Measurements from ENCODE around the gene CLN5. TPM values are rescaled to one million over a fixed set of nuclear protein-coding genes. Genes with fewer than 3 reads are reported as not detected.

CLN5 gene
- total RNA-seq, 2 experiments from 2014 or later: 14.5 to 16.9 TPM

- intact Hi-C loops (cut with micrococcal nuclease): no loop called here
- DNase-seq (no peak), ATAC-seq (no peak)
- Mint-ChIP-seq H3K4me1 (ENCODE audit: low read depth) (peaks cover 3% of the 10 kb centered on the region), H3K27ac (no peak overlapping the region), H3K9me3 (no peaks in the 10 kb centered on the region), H3K36me3 (ENCODE audit: low read depth) (no peaks in the 10 kb centered on the region), H3K4me3 (no peak overlapping the region), H3K27me3 (peaks cover 23% of the 10 kb centered on the region)
- ChIA-PET POLR2A (interaction anchor here (0.5 kb wide), 1 partner anchor 1268 kb away, joined by 3 read pairs; no protein-coding TSS in a partner anchor), CTCF (interaction anchor here (1.1 to 3.7 kb wide), 2 partner anchors 9 to 10 kb away, joined by 3 to 23 read pairs; no protein-coding TSS in a partner anchor)
- TF ChIP-seq CTCF (IDR thresholded peaks at IDR 0.05): no peak
These were observed 22.2 kb upstream of the CLN5 start for GRCh38 chr13:76969488-76970365.

- no peak overlapping the region for H3K4me3 Mint-ChIP-seq
- intact Hi-C loops (cut with micrococcal nuclease): no loop called here
- no peak for TF ChIP-seq CTCF (IDR thresholded peaks at IDR 0.05)
- ATAC-seq: no peak
- ChIA-PET CTCF (interaction anchor here (1.1 to 3.7 kb wide), 2 partner anchors 7 to 9 kb away, joined by 3 to 23 read pairs; no protein-coding TSS in a partner anchor), POLR2A (no interaction called here)
- peaks cover 3% of the 10 kb centered on the region for H3K4me1 Mint-ChIP-seq (ENCODE audit: low read depth)
- no peaks in the 10 kb centered on the region for H3K36me3 Mint-ChIP-seq (ENCODE audit: low read depth)
- H3K27ac Mint-ChIP-seq: no peak overlapping the region
- no peaks in the 10 kb centered on the region for H3K9me3 Mint-ChIP-seq
- peaks cover 28% of the 10 kb centered on the region for H3K27me3 Mint-ChIP-seq
- no peak for DNase-seq
These were observed 20.7 kb upstream of the CLN5 start for GRCh38 chr13:76971215-76971614.

- TF ChIP-seq CTCF (IDR thresholded peaks at IDR 0.05): no peak
- ATAC-seq: no peak
- ChIA-PET CTCF (interaction anchor here (3.7 kb wide), 1 partner anchor 8 kb away, joined by 23 read pairs; no protein-coding TSS in a partner anchor), POLR2A (no interaction called here)
- no peaks in the 10 kb centered on the region for H3K36me3 Mint-ChIP-seq (ENCODE audit: low read depth)
- peaks cover 7% of the 10 kb centered on the region for H3K4me1 Mint-ChIP-seq (ENCODE audit: low read depth)
- intact Hi-C loops (cut with micrococcal nuclease): no loop called here
- no peak overlapping the region for H3K4me3 Mint-ChIP-seq
- peaks cover 28% of the 10 kb centered on the region for H3K27me3 Mint-ChIP-seq
- no peak overlapping the region for H3K27ac Mint-ChIP-seq
- no peak for DNase-seq
- H3K9me3 Mint-ChIP-seq: no peaks in the 10 kb centered on the region
These were observed 19.7 kb upstream of the CLN5 start for GRCh38 chr13:76971851-76972829.

GRCh38 chr13:76973920-76974617 is 17.8 kb upstream of the CLN5 start:
- no peak for DNase-seq
- intact Hi-C loops (cut with micrococcal nuclease): no loop called here
- Mint-ChIP-seq H3K36me3 (ENCODE audit: low read depth) (no peaks in the 10 kb centered on the region), H3K27me3 (peaks cover 32% of the 10 kb centered on the region), H3K4me3 (no peak overlapping the region), H3K4me1 (ENCODE audit: low read depth) (peaks cover 9% of the 10 kb centered on the region), H3K27ac (no peak overlapping the region), H3K9me3 (no peaks in the 10 kb centered on the region)
- ChIA-PET POLR2A (no interaction called here), CTCF (interaction anchor here (1.0 to 1.2 kb wide), 2 partner anchors 10 to 35 kb away, joined by 3 read pairs; no protein-coding TSS in a partner anchor)
- no peak for ATAC-seq
- no peak for TF ChIP-seq CTCF (IDR thresholded peaks at IDR 0.05)

All from activated CD8-positive, alpha-beta T cell treated with anti-CD3 and anti-CD28 coated beads for 36 hours (primary cell).